Caco-2 (cell line): Measurements from ENCODE around the gene ITPA. TPM values are rescaled to one million over a fixed set of nuclear protein-coding genes. Genes with fewer than 3 reads are reported as not detected.

Experiments used
- BruUV-seq: library from RNA; stranded (reverse); fragments of 400-500 nt; replicated peaks from 2 replicates; lab custom pipeline; 2021; lab: Mats Ljungman, UMichigan
- CTCF ChIA-PET: fragments of 300-600 bp; sonication (Branson Sonifier 250); formaldehyde crosslinking; loops from one replicate; lab custom pipeline; 2022; ENCODE audit warnings: antibody characterized with exemption; lab: Charles Lee
- POLR2A ChIA-PET: fragments of 300-600 bp; sonication (Branson Sonifier 250); formaldehyde crosslinking; loops from one replicate; lab custom pipeline; 2022; ENCODE audit warnings: antibody characterized with exemption; lab: Charles Lee
- DNase-seq, 2 experiments: peaks; one replicate each; pipeline versions ENCODE4 v3.0.0 to v3.0.0-alpha.2; 2020 to 2022
- H3K27me3 ChIP-seq: replicated peaks from 2 replicates; pipeline ENCODE4 v1.6.0; 2011; ENCODE audit warnings: low read length; ENCODE audit not compliant: control insufficient read depth, insufficient read depth
- H3K36me3 ChIP-seq: 2 replicates; pipeline ENCODE4 v1.5.1; 2011; ENCODE audit warnings: low read length; ENCODE audit not compliant: control insufficient read depth, insufficient read depth
- H3K4me1 ChIP-seq: fragments of 250-450 bp; sonication (Bioruptor Pico); 2 replicates; pipeline ENCODE4 v1.5.1; 2020; ENCODE audit warnings: mild to moderate bottlenecking
- H3K4me3 ChIP-seq: 2 replicates; pipeline ENCODE4 v1.5.1; 2011; ENCODE audit warnings: low read depth, mild to moderate bottlenecking, control low read depth, low read length
- H3K9me3 ChIP-seq: fragments of 250-450 bp; sonication (Bioruptor Pico); 2 replicates; pipeline ENCODE4 v1.5.1; 2020; ENCODE audit warnings: mild to moderate bottlenecking, moderate library complexity
- H3K27ac Mint-ChIP-seq: one replicate; pipeline ENCODE4 v1.8.0; 2022; ENCODE audit warnings: mixed read lengths; ENCODE audit not compliant: unreplicated experiment
- H3K27me3 Mint-ChIP-seq: one replicate; pipeline ENCODE4 v1.8.0; 2022; ENCODE audit warnings: mixed read lengths; ENCODE audit not compliant: insufficient read depth, unreplicated experiment
- H3K36me3 Mint-ChIP-seq: one replicate; pipeline ENCODE4 v1.8.0; 2022; ENCODE audit warnings: mild to moderate bottlenecking, mixed read lengths; ENCODE audit not compliant: insufficient read depth, unreplicated experiment
- H3K4me1 Mint-ChIP-seq: one replicate; pipeline ENCODE4 v1.8.0; 2022; ENCODE audit warnings: low read depth, mixed read lengths; ENCODE audit not compliant: unreplicated experiment
- H3K4me3 Mint-ChIP-seq: one replicate; pipeline ENCODE4 v1.8.0; 2022; ENCODE audit warnings: mild to moderate bottlenecking, moderate library complexity, mixed read lengths; ENCODE audit not compliant: unreplicated experiment
- H3K9me3 Mint-ChIP-seq: one replicate; pipeline ENCODE4 v1.8.0; 2022; ENCODE audit warnings: mixed read lengths; ENCODE audit not compliant: unreplicated experiment
- CTCF ChIP-seq, 2 experiments: fragments of 200-600 bp in 1 of 2; IDR thresholded peaks; 1 replicate in 1 of 2; 2 replicates in 1 of 2; pipeline versions ENCODE4 v1.5.1 to v1.8.0; 2011 to 2022; ENCODE audit warnings: antibody characterized with exemption in 1 of 2, control low read depth in 1 of 2, inconsistent platforms in 1 of 2, low read depth in 1 of 2, low read length in 1 of 2, mild to moderate bottlenecking in 1 of 2, moderate library complexity in 1 of 2; ENCODE audit not compliant: insufficient read depth in 1 of 2, severe bottlenecking in 1 of 2, unreplicated experiment in 1 of 2
- intact Hi-C: fragments of 100-400 bp; cut with micrococcal nuclease; formaldehyde crosslinking; loops from one replicate; pipeline ENCODE4 v1.10.0; 2022; ENCODE audit not compliant: unreplicated experiment
- total RNA-seq: library from RNA; stranded (reverse); gene quantifications from 2 replicates; pipeline ENCODE4 v1.2.3, GENCODE V29; 2022

The ITPA gene
- total RNA-seq, 1 experiment from 2014 or later: 73.8 TPM

GRCh38 chr20:3166338-3166912 lies 42.9 kb upstream of the ITPA start:
- no TSS peak for BruUV-seq
- no peaks in the 10 kb centered on the region for H3K9me3 Mint-ChIP-seq
- H3K27ac Mint-ChIP-seq: no peak overlapping the region

GRCh38 chr20:3166913-3167342 lies 42.4 kb upstream of the ITPA start:
- ChIA-PET POLR2A (no interaction called here), CTCF (no interaction called here)
- Histone ChIP-seq H3K4me3 (no peak overlapping the region), H3K4me1 (peaks cover 5% of the 10 kb centered on the region; the same call in 1 of the 2 replicates), H3K9me3 (no peaks in the 10 kb centered on the region), H3K36me3 (no peaks in the 10 kb centered on the region), H3K27me3 (no peaks in the 10 kb centered on the region)
- TF ChIP-seq CTCF (IDR thresholded peaks at IDR 0.05; ENCODE audit: insufficient read depth in 1 of 2, low read depth in 1 of 2, low read length in 1 of 2, severe bottlenecking in 1 of 2, unreplicated experiment in 1 of 2): no peak
- H3K4me1 Mint-ChIP-seq: no peaks in the 10 kb centered on the region
- no TSS peak for BruUV-seq
- H3K27ac Mint-ChIP-seq: no peak overlapping the region
- no peaks in the 10 kb centered on the region for H3K36me3 Mint-ChIP-seq
- intact Hi-C loops: no loop called here
- no peak for DNase-seq
- no peaks in the 10 kb centered on the region for H3K9me3 Mint-ChIP-seq
- no peaks in the 10 kb centered on the region for H3K27me3 Mint-ChIP-seq
- no peak overlapping the region for H3K4me3 Mint-ChIP-seq

More at GRCh38 chr20:3166338-3166912, 42.9 kb upstream of the ITPA start:
- Histone ChIP-seq H3K36me3 (no peaks in the 10 kb centered on the region), H3K4me1 (peaks cover 5% of the 10 kb centered on the region; the same call in 1 of the 2 replicates), H3K27me3 (no peaks in the 10 kb centered on the region), H3K4me3 (no peak overlapping the region), H3K9me3 (no peaks in the 10 kb centered on the region)
- ChIA-PET CTCF (no interaction called here), POLR2A (no interaction called here)
- no peak for TF ChIP-seq CTCF (IDR thresholded peaks at IDR 0.05; ENCODE audit: insufficient read depth in 1 of 2, low read depth in 1 of 2, low read length in 1 of 2, severe bottlenecking in 1 of 2, unreplicated experiment in 1 of 2)
- Mint-ChIP-seq H3K4me3 (no peak overlapping the region), H3K27me3 (no peaks in the 10 kb centered on the region), H3K36me3 (no peaks in the 10 kb centered on the region), H3K4me1 (no peaks in the 10 kb centered on the region)
- no peak for DNase-seq
- intact Hi-C loops: no loop called here

GRCh38 chr20:3167738-3168078 lies 41.6 kb upstream of the ITPA start:
- H3K27ac Mint-ChIP-seq: no peak overlapping the region
- DNase-seq: no peak
- CTCF ChIA-PET: no interaction called here
- POLR2A ChIA-PET: interaction anchor here (0.7 kb wide), 1 partner anchor 8 kb away, joined by 3 read pairs; no protein-coding TSS in a partner anchor
- H3K9me3 Mint-ChIP-seq: no peaks in the 10 kb centered on the region
- Histone ChIP-seq H3K27me3 (no peaks in the 10 kb centered on the region), H3K36me3 (no peaks in the 10 kb centered on the region), H3K4me3 (no peak overlapping the region), H3K9me3 (no peaks in the 10 kb centered on the region), H3K4me1 (peaks cover 8% of the 10 kb centered on the region; the same call in 1 of the 2 replicates)
- no peak overlapping the region for H3K4me3 Mint-ChIP-seq
- H3K36me3 Mint-ChIP-seq: peaks cover 7% of the 10 kb centered on the region
- no peak for TF ChIP-seq CTCF (IDR thresholded peaks at IDR 0.05; ENCODE audit: insufficient read depth in 1 of 2, low read depth in 1 of 2, low read length in 1 of 2, severe bottlenecking in 1 of 2, unreplicated experiment in 1 of 2)
- H3K27me3 Mint-ChIP-seq: peaks cover 3% of the 10 kb centered on the region
- no peaks in the 10 kb centered on the region for H3K4me1 Mint-ChIP-seq
- intact Hi-C loops: no loop called here
- no TSS peak for BruUV-seq
